HG02885 (cell line): Measurements from ENCODE around the gene C11orf65.
"Not testable (repeated sequence)": the region's sequence is repeated elsewhere in the genome, so short reads cannot be mapped to it uniquely, and the experiment has no call there.

ENCODE experiments used
- ATAC-seq: cut with Tn5 transposase; IDR thresholded peaks from one replicate; pipeline ENCODE4 v1.9.1; 2021; ENCODE audit warnings: mild to moderate bottlenecking; ENCODE audit not compliant: unreplicated experiment, poor library complexity

C11orf65 gene

DNA sequence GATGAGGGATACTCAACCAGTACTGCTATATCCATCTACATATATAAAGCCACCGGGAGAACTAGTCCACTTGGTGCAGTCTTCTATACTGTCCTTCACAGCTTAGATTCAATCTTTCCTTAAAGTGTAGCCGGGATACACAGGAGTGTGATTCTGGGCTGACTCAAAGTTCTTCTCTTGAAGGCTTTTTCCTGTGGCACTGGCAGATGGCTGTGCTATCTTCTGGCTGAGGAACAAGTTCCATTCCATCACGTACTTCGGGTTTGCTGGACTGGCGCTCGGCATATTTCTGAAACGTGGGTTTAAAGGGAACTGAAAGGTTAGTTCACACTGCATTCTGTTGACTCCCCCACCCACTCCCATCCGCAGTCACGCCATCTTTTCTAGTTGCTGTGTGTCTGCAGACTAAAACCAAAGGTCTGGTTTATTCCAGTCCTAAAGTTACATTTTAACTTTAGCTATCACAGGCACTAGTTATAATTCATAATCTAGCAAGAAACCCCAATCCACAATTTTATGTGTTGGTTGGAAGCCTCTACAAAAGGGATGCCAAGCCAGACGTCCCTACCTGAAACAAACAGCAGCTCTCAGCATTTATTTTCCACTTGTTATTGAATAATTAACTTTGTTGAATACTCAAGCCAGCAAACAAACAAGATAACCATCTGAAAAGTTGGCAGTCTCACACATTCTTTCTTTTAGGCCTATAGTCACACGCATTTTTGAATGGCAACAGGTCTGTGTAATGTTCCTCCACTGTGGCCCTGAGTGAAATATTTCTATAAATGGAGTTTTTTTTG is 7.5 kb upstream of the C11orf65 start:
- no peak for ATAC-seq

GRCh38 chr11:108472681-108473080 is 5.4 kb upstream of the C11orf65 start:
- ATAC-seq: no peak

DNA sequence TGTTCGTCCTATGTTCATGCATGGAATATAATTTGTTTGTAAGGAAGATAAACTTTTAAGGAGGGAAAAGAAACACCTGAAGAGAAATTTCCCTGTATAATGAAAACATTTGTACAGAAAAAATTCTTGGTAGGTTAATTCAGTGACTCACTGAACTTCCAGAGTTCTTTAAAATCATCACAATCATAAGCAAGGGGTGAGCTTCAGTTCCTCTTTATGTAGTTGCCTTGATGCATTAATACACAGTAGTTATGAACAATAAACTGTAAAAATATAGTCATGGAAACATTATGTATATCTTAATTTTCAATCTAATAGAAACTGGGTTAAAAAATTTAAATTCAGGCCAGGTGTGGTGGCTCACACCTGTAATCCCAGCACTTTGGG is 1.1 kb upstream of the C11orf65 start:
- ATAC-seq: no peak

- no peak for ATAC-seq
Observed at GRCh38 chr11:108466405-108466804, 924 bp downstream of the C11orf65 start.

DNA sequence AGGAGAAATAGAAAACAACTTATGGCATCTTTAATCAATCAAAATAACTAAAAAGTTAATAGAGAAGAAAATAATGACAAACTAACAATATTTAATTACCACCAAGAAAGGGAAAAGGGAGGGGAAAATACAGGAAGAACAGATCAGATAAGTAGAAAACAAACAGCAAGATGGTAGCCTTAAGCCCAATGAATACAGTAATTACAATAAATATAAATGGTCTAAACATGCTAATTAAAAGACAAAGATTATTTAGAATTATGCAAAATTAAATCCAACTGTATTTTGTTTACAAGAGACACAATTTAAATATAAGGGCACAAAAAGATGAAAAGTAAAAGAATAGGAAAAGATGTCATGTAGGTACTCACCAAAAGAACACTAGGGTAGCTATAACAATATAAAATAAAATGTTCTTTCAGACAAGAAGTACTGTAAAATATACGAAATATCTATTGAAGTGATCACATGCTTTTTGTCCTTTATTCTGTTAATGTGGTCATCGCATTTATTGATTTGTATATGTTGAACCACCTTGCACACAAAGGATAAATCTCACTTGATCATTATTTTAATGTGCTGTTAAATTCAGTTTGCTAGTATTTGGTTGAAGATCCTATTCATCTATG is 14.0 kb downstream of the C11orf65 start:
- ATAC-seq: no peak

GRCh38 chr11:108441445-108441844 is 25.9 kb downstream of the C11orf65 start:
- not testable (repeated sequence) for ATAC-seq

- ATAC-seq: no peak
Observed at GRCh38 chr11:108436594-108436993, 30.7 kb downstream of the C11orf65 start.

GRCh38 chr11:108435066-108435465 is 32.3 kb downstream of the C11orf65 start:
- no peak for ATAC-seq

GRCh38 chr11:108432783-108433182 is 34.5 kb downstream of the C11orf65 start:
- no peak for ATAC-seq

DNA sequence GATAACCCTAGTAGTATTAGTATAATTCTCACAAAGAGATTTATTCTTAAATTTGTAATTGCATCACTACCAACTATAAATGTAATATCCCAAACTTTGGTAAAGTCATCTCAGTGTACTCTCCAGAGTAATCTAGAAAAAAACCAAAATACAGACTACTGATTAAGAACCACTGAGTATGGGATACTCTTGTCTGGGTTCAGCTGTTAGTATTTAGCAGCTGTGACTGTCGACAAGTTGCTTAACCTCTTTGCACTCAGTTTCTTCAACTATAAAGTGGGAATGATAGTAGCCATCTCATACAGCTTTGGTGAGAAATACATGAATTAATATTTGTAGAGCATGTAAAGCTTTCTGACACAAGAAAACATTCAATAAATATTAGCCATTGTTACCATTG is 35.3 kb downstream of the C11orf65 start:
- no peak for ATAC-seq

- ATAC-seq: no peak
Observed at GRCh38 chr11:108431370-108431769, 36.0 kb downstream of the C11orf65 start.

DNA sequence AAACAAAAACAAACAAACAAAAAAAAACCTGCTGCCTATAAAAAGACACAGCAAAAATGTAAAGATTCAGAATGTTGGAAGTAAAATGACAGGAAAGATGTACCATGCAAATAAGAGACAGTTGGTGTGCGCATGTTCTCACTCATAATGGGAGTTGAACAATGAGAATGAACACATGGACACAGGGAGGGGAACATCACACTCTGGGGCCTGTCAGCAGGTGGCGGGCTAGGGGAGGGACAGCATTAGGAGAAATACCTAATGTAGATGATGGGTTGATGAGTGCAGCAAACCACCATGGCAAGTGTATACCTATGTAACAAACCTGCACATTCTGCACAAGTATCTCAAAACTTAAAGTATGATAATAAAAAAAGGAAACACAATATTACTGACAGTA is 49.8 kb downstream of the C11orf65 start:
- ATAC-seq: not testable (repeated sequence)

- no peak for ATAC-seq
Observed at GRCh38 chr11:108414958-108415357, 52.4 kb downstream of the C11orf65 start.

DNA sequence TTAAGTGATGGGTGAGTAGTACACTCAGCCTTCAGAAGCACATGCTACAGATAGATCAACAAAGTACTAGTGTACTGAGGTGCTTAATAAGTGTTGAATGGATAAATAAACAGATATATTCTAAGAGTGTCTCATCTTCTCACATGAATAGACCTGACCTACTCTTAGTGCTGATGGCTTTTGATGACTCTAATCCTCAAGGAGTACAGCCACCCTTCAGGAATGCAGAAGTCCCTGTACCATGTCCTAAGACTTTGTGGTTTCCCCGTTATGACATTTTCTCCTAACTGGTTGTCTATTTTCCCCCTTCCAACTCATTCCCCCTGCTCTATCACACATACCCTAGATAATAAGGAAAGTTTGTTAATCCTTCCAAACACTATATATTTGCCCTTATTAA is 61.6 kb downstream of the C11orf65 start:
- ATAC-seq: no peak

DNA sequence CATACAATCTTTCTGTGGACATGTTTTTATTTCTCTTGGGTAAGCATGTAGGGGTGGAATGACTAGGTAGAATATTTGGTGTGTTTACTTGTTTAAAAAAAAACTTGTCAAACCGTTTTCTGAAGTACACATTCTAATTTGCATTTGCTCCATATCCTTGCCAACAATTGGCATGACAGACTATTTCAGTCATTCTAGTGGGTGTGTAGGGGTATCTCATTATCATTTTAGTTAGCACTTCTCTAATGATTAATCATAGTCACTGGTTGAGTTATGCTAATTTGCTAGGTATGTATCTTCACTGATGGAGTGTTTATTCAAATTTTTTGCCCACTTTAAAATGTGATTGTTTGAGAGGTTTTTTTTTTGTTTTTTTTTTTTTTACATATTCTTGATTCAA is 64.3 kb downstream of the C11orf65 start:
- no peak for ATAC-seq

GRCh38 chr11:108402241-108402640 is 65.1 kb downstream of the C11orf65 start:
- ATAC-seq: no peak

DNA sequence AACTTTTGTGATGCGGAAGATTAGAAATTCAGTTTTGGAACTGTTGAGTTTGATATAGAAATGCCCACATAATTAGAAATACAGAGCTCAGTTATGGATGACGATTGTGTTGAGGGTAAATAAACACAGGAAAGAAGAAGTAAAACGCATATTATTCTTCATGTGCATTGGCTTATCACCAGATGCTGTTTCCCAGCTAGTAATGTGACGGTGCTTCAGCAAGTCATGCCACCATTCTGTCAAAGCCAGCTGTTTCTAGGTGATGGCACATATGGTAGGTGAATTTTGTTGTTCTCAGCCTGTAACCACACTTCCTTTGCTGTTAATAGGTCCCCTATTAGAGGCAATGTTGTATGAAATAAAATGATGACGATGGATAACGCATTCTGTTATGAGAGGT is 68.9 kb downstream of the C11orf65 start:
- no peak for ATAC-seq

DNA sequence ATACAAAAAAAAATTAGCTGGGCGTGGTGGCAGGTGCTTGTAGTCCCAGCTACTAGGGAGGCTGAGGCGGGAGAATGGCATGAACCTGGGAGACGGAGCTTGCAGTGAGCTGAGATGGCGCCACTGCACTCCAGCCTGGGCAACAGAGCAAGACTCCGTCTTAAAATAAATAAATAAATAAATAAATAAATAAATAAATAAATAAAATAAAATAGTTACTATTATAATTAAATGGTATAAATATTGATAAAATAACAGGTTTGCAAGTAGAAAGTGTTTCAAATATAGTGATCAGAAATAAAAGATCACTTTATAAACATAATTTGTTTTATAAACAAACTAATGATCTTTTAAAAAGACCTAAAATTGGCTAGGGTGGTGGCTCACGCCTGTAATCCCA is 70.7 kb downstream of the C11orf65 start:
- ATAC-seq: not testable (repeated sequence)

DNA sequence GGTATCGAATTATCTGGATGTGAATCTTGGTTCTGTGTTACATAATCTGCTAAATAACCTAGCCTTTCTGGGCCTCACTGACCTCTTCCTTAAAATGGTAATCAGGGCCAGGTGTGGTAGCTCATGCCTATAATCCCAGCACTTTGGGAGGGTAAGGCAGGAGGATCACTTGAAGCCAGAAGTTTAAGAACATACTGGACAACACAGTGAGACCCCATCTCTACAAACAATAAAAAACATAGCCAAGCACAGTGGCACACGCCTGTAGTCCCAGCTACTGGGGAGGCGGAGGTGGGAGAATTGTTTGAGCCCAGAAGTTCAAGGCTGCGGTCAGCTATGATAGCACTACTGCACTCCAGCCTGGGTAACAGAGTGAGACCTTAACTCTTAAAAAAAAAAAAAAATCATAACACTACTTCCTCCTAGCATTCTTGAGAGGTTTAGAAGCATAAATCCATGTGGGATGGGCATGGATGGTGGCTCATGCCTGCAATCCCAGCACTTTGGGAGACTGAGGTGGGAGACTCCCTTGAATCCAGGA is 72.5 kb downstream of the C11orf65 start:
- ATAC-seq: no peak

GRCh38 chr11:108393046-108393445 is 74.3 kb downstream of the C11orf65 start:
- no peak for ATAC-seq

DNA sequence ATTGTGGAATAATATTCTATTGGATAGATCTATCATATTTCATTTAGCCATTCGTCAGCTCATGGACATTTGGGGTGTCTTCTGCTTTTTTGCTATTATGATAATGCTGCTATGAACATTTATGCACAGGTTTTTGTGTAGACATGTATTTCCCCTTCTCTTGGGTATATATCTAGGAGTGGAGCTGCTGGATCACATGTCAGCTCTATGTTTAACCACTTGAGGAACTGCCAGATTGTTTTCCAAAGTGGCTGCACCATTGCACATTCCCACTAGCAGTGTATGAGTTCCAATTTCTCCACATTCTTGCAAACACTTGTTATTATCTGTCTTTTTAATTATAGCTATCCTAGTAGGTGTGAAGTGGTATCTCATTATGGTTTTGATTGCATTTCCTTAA is 75.0 kb downstream of the C11orf65 start:
- ATAC-seq: no peak

DNA sequence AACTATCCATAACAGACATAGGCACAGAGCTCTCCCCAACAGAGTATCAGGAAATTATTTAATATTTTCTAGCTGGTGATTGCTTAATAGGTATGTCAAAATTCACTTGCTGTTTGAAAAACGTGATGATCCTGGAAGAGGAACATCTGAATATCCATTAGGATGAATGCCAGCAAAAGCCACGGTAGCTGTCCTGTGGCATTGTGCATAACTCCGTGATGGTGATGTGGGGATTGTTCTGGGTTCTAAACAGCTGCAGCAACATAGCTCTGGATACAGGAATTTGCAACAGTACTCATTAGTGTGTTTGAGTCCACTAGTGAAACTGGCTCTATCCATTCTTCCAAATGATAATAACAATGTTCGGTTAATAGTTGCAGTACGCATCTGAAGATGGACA is 78.8 kb downstream of the C11orf65 start:
- no peak for ATAC-seq
